ENCODE data around the gene LRRC56.
A peak's percentile ranks its signal among the peaks of the same experiment; 100 is the strongest.

Gene LRRC56

GRCh38 chr11:536841-537621 lies at the start of gene LRRC56:
TSS of gene LRRC56 (plus strand) at chr11:537527. CDS start at chr11:540685, 3,158 bp downstream.
- DNase-seq = no peak

GRCh38 chr11:487571-488021 lies 49.7 kb upstream of the LRRC56 start:
- no peak for DNase-seq

- DNase-seq = no peak
These were observed 49.3 kb upstream of the LRRC56 start for GRCh38 chr11:488062-488461.

- no peak for DNase-seq
These were observed 48.7 kb upstream of the LRRC56 start for GRCh38 chr11:488579-488978.

DNA sequence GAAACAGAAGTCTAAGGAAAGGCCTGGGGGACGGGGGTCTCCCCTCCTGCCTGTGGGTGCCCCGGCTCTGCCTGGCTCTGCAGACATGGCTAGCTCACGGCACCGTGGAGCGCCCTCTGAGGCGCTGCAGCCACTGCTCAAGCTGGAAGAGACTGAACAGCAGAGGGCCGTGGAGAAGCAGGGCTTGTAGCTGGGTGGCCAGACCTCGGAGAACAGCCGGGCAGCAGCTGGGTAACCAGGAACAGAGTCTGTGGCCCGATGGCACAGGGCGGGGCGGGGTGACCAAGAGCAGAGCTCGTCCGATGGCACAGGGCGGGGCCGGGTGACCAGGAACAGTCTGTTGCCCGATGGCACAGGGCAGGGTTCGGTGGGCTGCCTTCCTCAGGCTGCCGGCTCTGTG lies 48.3 kb upstream of the LRRC56 start:
- DNase-seq = no peak

DNA sequence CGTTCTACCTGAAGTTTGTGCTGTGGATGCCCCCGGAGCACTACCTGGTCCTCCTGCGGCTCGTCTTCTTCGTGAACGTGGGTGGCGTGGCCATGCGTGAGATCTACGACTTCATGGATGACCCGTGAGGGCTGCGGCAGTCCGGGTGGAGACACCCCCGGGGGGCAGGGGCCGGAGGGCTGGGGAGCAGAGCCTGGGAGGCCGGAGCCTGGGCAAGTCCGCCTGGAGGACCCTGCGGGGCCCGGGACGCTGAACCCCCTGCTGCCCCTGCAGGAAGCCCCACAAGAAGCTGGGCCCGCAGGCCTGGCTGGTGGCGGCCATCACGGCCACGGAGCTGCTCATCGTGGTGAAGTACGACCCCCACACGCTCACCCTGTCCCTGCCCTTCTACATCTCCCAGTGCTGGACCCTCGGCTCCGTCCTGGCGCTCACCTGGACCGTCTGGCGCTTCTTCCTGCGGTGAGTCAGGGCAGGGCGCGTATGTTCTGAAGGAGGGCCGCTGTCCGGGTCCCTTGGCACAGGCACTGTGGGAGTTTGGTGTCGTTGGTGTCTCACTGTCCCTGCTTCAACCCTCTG lies 47.6 kb upstream of the LRRC56 start:
- DNase-seq = no peak

- DNase-seq = no peak
These were observed 47.0 kb upstream of the LRRC56 start for GRCh38 chr11:490186-490929.

DNA sequence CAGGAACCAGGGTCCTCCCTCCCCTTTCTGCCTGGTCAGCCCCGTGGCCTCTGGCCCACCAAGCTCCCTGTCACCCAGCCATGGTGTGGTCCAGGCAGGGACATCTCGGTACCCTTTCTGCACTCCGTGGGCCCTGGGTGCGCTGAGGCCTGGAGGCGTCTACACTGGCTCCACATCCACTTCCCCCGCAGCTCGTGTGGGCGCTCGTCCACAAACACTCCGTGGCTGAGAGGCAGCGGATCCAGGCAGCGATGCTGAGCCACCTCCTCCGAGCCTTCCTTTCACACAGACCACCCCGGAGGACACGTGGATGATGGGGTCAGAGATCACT lies 46.4 kb upstream of the LRRC56 start:
- no peak for DNase-seq

GRCh38 chr11:491358-491757 lies 46.0 kb upstream of the LRRC56 start:
- DNase-seq = no peak

GRCh38 chr11:492427-493226 lies 44.7 kb upstream of the LRRC56 start:
- no peak for DNase-seq

DNA sequence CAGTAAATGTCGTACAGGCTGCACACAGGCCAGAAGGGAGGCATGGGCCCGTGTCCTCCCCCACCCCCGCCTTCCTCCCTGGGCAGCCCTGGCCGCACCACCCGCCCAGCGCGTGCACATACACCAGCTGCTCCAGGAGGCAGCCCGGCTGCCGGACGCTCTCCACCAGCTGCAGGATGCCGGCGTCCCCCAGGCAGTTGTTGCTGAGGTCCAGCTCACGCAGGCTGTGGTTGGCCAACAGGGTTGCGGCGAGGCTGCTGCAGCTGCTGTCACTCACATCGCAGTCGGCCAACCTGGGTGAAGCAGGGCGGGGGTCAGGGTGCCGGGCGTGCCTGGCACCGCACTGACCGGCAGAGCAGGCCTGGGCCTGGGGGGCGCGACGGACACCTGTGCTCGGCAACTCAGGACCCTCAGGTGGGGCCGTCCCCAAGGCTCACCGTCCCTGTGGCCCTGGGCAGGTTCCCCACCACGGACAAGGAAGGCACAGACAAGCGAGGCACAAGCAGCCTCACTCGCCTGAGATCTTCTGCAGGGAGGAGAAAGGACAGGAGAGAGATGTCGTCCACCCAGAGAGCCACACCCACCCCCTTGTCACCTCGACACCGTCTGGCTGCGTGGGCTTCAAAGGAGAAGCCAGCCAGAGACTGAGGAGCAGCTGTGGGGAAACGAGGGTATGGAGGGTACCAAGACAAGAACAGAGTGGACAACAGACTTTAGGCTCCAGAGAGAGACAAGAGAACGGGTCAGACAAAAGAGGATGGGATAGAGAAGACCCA lies 42.4 kb upstream of the LRRC56 start:
- DNase-seq = peak; percentile 68

GRCh38 chr11:495537-495931 lies 41.8 kb upstream of the LRRC56 start:
- DNase-seq = no peak

DNA sequence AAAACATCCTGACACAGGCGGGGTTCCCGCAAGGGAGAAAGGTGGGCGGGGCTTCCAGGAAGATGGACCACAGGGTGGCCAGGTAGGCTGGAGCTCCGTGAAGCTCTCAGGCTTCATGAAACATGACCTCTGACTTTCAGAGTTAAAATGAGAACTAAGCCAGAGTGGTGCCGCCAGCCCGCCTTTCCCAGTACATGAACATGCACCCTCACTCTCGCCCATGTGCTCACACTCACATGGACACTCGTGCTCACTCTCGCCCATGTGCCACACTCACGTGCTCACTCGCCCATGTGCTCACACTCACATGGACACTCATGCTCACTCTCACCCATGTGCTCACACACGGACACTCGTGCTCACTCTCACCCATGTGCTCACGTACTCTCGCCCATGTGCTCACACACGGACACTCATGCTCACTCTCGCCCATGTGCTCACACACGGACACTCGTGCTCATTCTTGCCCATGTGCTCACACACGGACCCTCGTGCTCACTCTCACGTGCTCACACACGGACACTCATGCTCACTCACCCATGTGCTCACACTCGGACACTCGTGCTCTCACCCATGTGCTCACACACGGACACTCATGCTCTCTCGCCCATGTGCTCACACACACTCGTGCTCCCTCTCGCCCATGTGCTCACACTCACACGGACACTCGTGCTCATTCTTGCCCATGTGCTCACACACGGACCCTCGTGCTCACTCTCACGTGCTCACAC lies 40.3 kb upstream of the LRRC56 start:
- no peak for DNase-seq

DNA sequence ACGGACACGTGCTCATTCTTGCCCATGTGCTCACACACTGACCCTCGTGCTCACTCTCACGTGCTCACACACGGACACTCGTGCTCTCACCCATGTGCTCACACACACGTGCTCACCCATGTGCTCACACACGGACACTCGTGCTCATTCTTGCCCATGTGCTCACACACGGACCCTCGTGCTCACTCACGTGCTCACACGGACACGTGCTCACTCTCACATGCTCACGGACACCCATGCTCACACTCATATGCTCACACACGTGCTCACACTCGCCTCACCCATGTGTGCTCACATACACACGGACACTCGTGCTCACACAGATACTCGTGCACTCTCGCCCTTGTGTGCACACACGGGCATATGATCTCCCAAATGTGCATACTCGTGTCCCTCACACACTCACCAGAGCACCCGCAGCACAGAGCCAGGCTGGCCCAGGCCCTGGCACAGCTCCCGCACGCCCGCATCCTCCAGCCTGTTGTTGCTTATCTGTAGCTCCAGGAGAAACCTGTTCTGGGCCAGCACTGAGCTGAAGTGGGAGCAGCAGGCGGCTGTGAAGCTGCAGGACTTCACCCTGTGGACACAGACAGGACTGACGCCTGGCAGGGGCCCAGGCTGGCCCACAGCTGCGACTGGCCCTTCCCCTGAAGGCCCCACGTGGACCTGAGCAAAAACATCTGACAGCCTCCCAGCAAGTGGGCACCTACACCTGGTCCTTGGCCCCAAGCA lies 39.6 kb upstream of the LRRC56 start:
- DNase-seq = no peak

GRCh38 chr11:498297-499181 lies 38.8 kb upstream of the LRRC56 start:
- DNase-seq = no peak

DNA sequence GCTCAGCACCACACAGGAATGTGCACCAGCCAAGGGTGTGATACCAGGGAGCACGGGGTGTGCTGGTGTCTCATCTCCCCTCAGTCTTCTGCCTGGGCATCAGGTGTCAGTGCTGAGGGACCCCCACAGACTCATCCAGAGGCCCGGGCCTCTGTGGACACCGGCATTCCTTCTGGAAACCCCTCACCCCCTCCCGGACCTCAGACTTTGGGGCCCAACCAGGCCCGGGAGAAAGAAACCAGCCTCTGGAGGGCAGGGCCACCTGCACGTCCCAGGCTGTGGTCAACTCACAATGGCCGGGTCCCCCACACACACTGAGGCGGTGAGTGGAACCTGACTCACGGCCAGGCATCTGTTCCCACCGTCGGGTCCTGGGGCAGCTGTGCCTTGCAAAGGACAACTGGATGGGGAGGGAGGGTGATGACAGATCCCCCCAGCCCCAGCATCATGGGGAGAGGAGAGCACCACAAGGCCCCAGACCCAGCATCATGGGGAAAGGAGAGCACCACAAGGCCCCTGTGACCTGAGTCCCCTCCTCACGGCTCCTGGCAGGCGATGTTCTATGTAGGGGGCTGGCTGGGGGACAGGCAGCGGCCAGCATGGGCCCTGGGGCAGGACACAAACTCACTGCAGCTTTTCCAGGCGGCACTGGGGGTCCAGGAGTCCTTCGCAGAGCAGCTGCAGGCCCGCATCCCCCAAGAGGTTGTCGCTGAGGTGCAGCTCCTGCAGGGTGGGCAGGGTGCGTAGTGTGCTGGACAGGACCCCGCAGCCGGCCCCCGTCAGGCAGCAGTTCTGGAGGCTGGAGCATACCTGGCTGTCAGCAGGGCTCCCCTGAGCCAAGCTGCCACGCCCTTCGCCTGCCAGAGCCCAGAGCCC lies 37.9 kb upstream of the LRRC56 start:
- DNase-seq = no peak

DNA sequence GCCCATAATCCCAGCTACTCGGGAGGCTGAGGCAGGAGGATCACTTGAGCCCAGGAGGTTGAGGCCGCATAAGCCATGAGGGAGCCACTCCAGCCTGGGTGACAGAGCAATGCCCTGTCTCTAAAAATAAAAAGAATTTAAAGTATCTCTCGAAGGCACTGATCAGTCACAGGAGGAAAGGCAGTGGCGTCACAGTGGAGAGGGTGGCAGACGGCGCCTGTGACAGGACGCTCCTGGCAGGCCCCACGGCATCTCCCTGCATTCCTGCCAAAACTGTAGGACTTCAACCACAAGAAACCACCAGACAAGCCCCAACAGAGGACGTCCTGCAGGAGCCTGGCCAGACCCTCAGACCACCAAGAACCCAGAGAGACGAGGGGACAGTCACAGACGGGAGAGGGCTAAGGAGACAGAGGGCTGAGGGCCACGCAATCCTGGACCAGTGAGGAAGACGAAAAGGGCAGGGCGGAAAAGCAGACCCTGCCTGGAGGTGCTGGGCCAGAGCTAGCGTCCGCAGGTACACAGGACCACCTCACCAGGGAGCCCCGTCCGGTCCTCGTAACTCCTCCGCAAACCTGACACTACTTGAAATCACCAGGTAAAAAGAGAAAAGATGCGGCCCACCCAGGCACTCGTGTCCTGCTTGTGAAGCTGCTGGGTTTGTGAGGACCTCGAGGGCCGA lies 36.2 kb upstream of the LRRC56 start:
- no peak for DNase-seq

GRCh38 chr11:501683-502287 lies 35.5 kb upstream of the LRRC56 start:
- no peak for DNase-seq
